Left ventricle myocardium inferior (tissue), 1 donor: ENCODE data around the gene PTPN9. TPM values are rescaled to one million over a fixed set of nuclear protein-coding genes. Genes with fewer than 3 reads are reported as not detected.
"Not testable (repeated sequence)": the region's sequence is repeated elsewhere in the genome, so short reads cannot be mapped to it uniquely, and the experiment has no call there.

ENCODE experiments used
- DNase-seq: peaks from one replicate; pipeline ENCODE4 v3.0.0-alpha.2; 2020
- H3K27ac ChIP-seq: fragments of 200-600 bp; replicated peaks from 2 replicates; pipeline ENCODE4 v1.8.0; 2021
- H3K27me3 ChIP-seq: fragments of 200-600 bp; 2 replicates; pipeline ENCODE4 v1.8.0; 2021; ENCODE audit warnings: low read depth
- H3K36me3 ChIP-seq: fragments of 200-600 bp; 2 replicates; pipeline ENCODE4 v1.8.0; 2021
- H3K4me1 ChIP-seq: fragments of 200-600 bp; 2 replicates; pipeline ENCODE4 v1.8.0; 2021
- H3K4me3 ChIP-seq: fragments of 200-600 bp; 2 replicates; pipeline ENCODE4 v1.8.0; 2021; ENCODE audit warnings: mild to moderate bottlenecking, moderate library complexity
- H3K9me3 ChIP-seq: fragments of 200-600 bp; replicated peaks from 2 replicates; pipeline ENCODE4 v1.8.0; 2021
- CTCF ChIP-seq: fragments of 200-600 bp; IDR thresholded peaks from 2 replicates; pipeline ENCODE4 v1.8.0; 2021; ENCODE audit warnings: antibody characterized with exemption, mild to moderate bottlenecking, borderline replicate concordance
- intact Hi-C: fragments of 100-400 bp; cut with micrococcal nuclease; formaldehyde crosslinking; loops from one replicate; pipeline ENCODE4 v1.11.0; 2022
- total RNA-seq: library from RNA; stranded (reverse); fragmentation: NEBNext Ultra II Directional; extraction: Animal tissue kit (Norgen Biotek cat#: 25700); gene quantifications from one replicate; pipeline ENCODE4 v1.2.1, GENCODE V29; 2021
- donor health status: DM: no; HTN: yes; CAD: no; lungs with severe emphysema.

The PTPN9 gene
- total RNA-seq, 1 donor from 2014 or later: 7.1 TPM

- intact Hi-C loops: no loop called here
- no peak for TF ChIP-seq CTCF
- H3K27ac ChIP-seq: no peak overlapping the region
Measured at GRCh38 chr15:75551091-75551490, 28.0 kb downstream of the PTPN9 start.

GRCh38 chr15:75545064-75545463 lies 34.1 kb downstream of the PTPN9 start:
- Histone ChIP-seq H3K27me3 (no peaks in the 10 kb centered on the region), H3K4me3 (no peak overlapping the region), H3K9me3 (no peaks in the 10 kb centered on the region), H3K36me3 (no peaks in the 10 kb centered on the region), H3K27ac (peak overlapping the region; percentile 75), H3K4me1 (peaks cover 55% of the 10 kb centered on the region)
- DNase-seq: no peak
- no peak for TF ChIP-seq CTCF
- intact Hi-C loops: no loop called here

More at GRCh38 chr15:75551091-75551490, 28.0 kb downstream of the PTPN9 start:
- H3K27me3 ChIP-seq: no peaks in the 10 kb centered on the region
- no peak overlapping the region for H3K4me3 ChIP-seq
- no peaks in the 10 kb centered on the region for H3K36me3 ChIP-seq
- DNase-seq: no peak
- H3K9me3 ChIP-seq: no peaks in the 10 kb centered on the region
- H3K4me1 ChIP-seq: peaks cover 39% of the 10 kb centered on the region

GRCh38 chr15:75544359-75544758 lies 34.8 kb downstream of the PTPN9 start:
- Histone ChIP-seq H3K4me3 (no peak overlapping the region), H3K9me3 (no peaks in the 10 kb centered on the region), H3K27me3 (no peaks in the 10 kb centered on the region), H3K36me3 (no peaks in the 10 kb centered on the region), H3K27ac (peak overlapping the region; percentile 75), H3K4me1 (peaks cover 58% of the 10 kb centered on the region)
- TF ChIP-seq CTCF: no peak
- intact Hi-C loops: no loop called here
- DNase-seq: no peak

GRCh38 chr15:75542949-75543545 lies 36.1 kb downstream of the PTPN9 start:
- DNase-seq, H3K9me3 ChIP-seq, H3K4me3 ChIP-seq, H3K36me3 ChIP-seq, H3K27me3 ChIP-seq, intact Hi-C loops: not testable (repeated sequence)
- Histone ChIP-seq H3K27ac (peak overlapping the region; percentile 75), H3K4me1 (peaks cover 58% of the 10 kb centered on the region)

- TF ChIP-seq CTCF: no peak
- Histone ChIP-seq H3K36me3 (no peaks in the 10 kb centered on the region), H3K9me3 (no peaks in the 10 kb centered on the region), H3K4me3 (peak overlapping the region; percentile 10), H3K4me1 (peaks cover 58% of the 10 kb centered on the region), H3K27ac (peak overlapping the region; percentile 75), H3K27me3 (no peaks in the 10 kb centered on the region)
- intact Hi-C loops: no loop called here
- DNase-seq: no peak
Measured at GRCh38 chr15:75542386-75542797, 36.7 kb downstream of the PTPN9 start.

- H3K36me3 ChIP-seq: no peaks in the 10 kb centered on the region
- H3K27me3 ChIP-seq: no peaks in the 10 kb centered on the region
- intact Hi-C loops: no loop called here
- no peak overlapping the region for H3K27ac ChIP-seq
- no peaks in the 10 kb centered on the region for H3K9me3 ChIP-seq
- DNase-seq: no peak
- no peak overlapping the region for H3K4me3 ChIP-seq
- H3K4me1 ChIP-seq: peaks cover 35% of the 10 kb centered on the region
- TF ChIP-seq CTCF: no peak
Measured at GRCh38 chr15:75538376-75538775, 40.7 kb downstream of the PTPN9 start.
